ENCODE data around the gene TRIM50. TPM values are rescaled to one million over a fixed set of nuclear protein-coding genes. Genes with fewer than 3 reads are reported as not detected.
A peak's percentile ranks its signal among the peaks of the same experiment; 100 is the strongest.

Gene TRIM50
- total and polyA plus RNA-seq, 2 of the 13 experiments (the other 11 are each of a cell fraction or from before 2014, with no cell fraction given): 4.2 to 24.5 TPM

DNA sequence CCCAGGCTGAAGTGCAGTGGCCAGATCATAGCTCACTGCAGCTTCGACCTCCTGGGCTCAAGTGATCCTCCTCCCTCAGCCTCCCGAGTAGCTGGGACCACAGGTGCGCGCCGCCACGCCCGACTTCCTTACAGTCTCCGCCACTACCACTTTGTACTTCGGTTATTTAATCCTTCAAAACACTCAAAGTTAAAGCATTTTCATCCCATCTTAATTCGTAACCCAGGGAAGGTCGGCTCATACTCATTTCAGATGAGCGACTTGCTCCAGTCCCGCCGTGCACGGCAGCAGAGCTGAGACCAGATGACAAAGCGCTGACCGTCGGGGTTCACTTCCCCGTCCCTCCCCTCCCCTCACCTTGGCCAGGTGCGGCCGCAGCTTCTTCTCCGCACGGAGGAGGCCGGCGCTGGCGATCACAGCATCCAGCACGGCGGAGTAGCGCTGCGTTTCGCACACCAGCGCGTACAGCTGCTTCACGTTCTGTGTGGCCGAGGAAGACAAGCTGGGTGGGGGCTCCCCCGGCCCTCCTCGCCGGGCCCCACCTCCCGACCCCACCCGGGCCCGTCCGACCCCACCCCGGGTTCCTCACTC is 19.7 kb downstream of the TRIM50 start (continued):
- TF ChIP-seq, protein P1, sequence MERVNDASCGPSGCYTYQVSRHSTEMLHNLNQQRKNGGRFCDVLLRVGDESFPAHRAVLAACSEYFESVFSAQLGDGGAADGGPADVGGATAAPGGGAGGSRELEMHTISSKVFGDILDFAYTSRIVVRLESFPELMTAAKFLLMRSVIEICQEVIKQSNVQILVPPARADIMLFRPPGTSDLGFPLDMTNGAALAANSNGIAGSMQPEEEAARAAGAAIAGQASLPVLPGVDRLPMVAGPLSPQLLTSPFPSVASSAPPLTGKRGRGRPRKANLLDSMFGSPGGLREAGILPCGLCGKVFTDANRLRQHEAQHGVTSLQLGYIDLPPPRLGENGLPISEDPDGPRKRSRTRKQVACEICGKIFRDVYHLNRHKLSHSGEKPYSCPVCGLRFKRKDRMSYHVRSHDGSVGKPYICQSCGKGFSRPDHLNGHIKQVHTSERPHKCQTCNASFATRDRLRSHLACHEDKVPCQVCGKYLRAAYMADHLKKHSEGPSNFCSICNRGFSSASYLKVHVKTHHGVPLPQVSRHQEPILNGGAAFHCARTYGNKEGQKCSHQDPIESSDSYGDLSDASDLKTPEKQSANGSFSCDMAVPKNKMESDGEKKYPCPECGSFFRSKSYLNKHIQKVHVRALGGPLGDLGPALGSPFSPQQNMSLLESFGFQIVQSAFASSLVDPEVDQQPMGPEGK (CRISPR knock-in tag; IDR thresholded peaks at IDR 0.05): no peak
- TF ChIP-seq, protein P2, sequence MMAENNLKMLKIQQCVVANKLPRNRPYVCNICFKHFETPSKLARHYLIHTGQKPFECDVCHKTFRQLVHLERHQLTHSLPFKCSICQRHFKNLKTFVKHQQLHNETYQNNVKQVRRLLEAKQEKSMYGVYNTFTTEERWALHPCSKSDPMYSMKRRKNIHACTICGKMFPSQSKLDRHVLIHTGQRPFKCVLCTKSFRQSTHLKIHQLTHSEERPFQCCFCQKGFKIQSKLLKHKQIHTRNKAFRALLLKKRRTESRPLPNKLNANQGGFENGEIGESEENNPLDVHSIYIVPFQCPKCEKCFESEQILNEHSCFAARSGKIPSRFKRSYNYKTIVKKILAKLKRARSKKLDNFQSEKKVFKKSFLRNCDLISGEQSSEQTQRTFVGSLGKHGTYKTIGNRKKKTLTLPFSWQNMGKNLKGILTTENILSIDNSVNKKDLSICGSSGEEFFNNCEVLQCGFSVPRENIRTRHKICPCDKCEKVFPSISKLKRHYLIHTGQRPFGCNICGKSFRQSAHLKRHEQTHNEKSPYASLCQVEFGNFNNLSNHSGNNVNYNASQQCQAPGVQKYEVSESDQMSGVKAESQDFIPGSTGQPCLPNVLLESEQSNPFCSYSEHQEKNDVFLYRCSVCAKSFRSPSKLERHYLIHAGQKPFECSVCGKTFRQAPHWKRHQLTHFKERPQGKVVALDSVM (CRISPR knock-in tag; IDR thresholded peaks at IDR 0.05): peak; percentile 93
- TF ChIP-seq ZNF747 (CRISPR knock-in tag; IDR thresholded peaks at IDR 0.05; ENCODE audit: borderline replicate concordance): no peak
- TF ChIP-seq, protein P3, sequence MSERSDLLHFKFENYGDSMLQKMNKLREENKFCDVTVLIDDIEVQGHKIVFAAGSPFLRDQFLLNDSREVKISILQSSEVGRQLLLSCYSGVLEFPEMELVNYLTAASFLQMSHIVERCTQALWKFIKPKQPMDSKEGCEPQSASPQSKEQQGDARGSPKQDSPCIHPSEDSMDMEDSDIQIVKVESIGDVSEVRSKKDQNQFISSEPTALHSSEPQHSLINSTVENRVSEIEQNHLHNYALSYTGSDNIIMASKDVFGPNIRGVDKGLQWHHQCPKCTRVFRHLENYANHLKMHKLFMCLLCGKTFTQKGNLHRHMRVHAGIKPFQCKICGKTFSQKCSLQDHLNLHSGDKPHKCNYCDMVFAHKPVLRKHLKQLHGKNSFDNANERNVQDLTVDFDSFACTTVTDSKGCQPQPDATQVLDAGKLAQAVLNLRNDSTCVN (CRISPR knock-in tag; IDR thresholded peaks at IDR 0.05; ENCODE audit: borderline replicate concordance): 0 out of 2 replicates have a peak, but pooled peaks have one; percentile 4
- TF ChIP-seq, protein P4, sequence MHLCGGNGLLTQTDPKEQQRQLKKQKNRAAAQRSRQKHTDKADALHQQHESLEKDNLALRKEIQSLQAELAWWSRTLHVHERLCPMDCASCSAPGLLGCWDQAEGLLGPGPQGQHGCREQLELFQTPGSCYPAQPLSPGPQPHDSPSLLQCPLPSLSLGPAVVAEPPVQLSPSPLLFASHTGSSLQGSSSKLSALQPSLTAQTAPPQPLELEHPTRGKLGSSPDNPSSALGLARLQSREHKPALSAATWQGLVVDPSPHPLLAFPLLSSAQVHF (CRISPR knock-in tag; IDR thresholded peaks at IDR 0.05): no peak
- TF ChIP-seq, protein P5, sequence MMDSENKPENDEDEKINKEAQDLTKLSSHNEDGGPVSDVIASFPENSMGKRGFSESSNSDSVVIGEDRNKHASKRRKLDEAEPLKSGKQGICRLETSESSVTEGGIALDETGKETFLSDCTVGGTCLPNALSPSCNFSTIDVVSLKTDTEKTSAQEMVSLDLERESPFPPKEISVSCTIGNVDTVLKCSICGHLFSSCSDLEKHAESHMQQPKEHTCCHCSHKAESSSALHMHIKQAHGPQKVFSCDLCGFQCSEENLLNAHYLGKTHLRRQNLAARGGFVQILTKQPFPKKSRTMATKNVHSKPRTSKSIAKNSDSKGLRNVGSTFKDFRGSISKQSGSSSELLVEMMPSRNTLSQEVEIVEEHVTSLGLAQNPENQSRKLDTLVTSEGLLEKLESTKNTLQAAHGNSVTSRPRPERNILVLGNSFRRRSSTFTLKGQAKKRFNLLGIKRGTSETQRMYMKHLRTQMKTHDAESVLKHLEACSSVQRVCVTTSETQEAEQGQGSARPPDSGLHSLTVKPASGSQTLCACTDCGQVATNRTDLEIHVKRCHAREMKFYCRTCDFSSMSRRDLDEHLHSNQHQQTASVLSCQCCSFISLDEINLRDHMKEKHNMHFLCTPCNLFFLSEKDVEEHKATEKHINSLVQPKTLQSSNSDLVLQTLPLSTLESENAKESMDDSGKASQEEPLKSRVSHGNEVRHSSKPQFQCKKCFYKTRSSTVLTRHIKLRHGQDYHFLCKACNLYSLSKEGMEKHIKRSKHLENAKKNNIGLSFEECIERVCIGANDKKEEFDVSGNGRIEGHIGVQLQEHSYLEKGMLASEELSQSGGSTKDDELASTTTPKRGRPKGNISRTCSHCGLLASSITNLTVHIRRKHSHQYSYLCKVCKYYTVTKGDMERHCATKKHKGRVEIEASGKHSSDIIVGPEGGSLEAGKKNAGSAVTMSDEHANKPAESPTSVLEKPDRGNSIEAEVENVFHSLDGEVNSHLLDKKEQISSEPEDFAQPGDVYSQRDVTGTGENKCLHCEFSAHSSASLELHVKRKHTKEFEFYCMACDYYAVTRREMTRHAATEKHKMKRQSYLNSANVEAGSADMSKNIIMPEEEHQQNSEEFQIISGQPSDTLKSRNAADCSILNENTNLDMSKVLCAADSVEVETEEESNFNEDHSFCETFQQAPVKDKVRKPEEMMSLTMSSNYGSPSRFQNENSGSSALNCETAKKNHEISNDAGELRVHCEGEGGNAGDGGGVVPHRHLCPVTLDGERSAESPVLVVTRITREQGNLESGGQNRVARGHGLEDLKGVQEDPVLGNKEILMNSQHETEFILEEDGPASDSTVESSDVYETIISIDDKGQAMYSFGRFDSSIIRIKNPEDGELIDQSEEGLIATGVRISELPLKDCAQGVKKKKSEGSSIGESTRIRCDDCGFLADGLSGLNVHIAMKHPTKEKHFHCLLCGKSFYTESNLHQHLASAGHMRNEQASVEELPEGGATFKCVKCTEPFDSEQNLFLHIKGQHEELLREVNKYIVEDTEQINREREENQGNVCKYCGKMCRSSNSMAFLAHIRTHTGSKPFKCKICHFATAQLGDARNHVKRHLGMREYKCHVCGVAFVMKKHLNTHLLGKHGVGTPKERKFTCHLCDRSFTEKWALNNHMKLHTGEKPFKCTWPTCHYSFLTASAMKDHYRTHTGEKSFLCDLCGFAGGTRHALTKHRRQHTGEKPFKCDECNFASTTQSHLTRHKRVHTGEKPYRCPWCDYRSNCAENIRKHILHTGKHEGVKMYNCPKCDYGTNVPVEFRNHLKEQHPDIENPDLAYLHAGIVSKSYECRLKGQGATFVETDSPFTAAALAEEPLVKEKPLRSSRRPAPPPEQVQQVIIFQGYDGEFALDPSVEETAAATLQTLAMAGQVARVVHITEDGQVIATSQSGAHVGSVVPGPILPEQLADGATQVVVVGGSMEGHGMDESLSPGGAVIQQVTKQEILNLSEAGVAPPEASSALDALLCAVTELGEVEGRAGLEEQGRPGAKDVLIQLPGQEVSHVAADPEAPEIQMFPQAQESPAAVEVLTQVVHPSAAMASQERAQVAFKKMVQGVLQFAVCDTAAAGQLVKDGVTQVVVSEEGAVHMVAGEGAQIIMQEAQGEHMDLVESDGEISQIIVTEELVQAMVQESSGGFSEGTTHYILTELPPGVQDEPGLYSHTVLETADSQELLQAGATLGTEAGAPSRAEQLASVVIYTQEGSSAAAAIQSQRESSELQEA (CRISPR knock-in tag; IDR thresholded peaks at IDR 0.05; ENCODE audit: not compliant biosample characterization): peak; percentile 60
- TF ChIP-seq, protein P6, sequence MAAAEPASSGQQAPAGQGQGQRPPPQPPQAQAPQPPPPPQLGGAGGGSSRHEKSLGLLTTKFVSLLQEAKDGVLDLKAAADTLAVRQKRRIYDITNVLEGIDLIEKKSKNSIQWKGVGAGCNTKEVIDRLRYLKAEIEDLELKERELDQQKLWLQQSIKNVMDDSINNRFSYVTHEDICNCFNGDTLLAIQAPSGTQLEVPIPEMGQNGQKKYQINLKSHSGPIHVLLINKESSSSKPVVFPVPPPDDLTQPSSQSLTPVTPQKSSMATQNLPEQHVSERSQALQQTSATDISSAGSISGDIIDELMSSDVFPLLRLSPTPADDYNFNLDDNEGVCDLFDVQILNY (CRISPR knock-in tag; conservative IDR thresholded peaks at IDR 0.05): no peak
- no peak for TF ChIP-seq XBP1 (CRISPR knock-in tag; IDR thresholded peaks at IDR 0.05)
- TF ChIP-seq KLF9 (CRISPR knock-in tag; IDR thresholded peaks at IDR 0.05; ENCODE audit: low read depth): no peak
